NCI-H345 (cell line): ENCODE results near the gene SHLD2.
A peak's percentile ranks its signal among the peaks of the same experiment; 100 is the strongest.
"Not testable (repeated sequence)": the region's sequence is repeated elsewhere in the genome, so short reads cannot be mapped to it uniquely, and the experiment has no call there.

Experiments used
- DNase-seq: peaks from one replicate; lab custom pipeline; 2025; lab: John Stamatoyannopoulos, UW

Gene SHLD2

GRCh38 chr10:87083576-87084290 lies 11.3 kb upstream of the SHLD2 start:
- DNase-seq = not testable (repeated sequence)

GRCh38 chr10:87084291-87084782 lies 10.7 kb upstream of the SHLD2 start:
- DNase-seq = not testable (repeated sequence)

GRCh38 chr10:87085537-87085936 lies 9.5 kb upstream of the SHLD2 start:
- DNase-seq = no peak

- DNase-seq = no peak
Measured at GRCh38 chr10:87089746-87090145, 5.3 kb upstream of the SHLD2 start.

GRCh38 chr10:87090779-87091178 lies 4.2 kb upstream of the SHLD2 start:
- no peak for DNase-seq

GRCh38 chr10:87092376-87092860 lies 2.6 kb upstream of the SHLD2 start:
- DNase-seq = no peak

- DNase-seq = no peak
Measured at GRCh38 chr10:87092861-87093631, 2.0 kb upstream of the SHLD2 start.

GRCh38 chr10:87093632-87094372 lies 1.2 kb upstream of the SHLD2 start:
- no peak for DNase-seq

- peak; percentile 37 for DNase-seq
Measured at GRCh38 chr10:87095236-87095945, 385 bp downstream of the SHLD2 start.

GRCh38 chr10:87101996-87102395 lies 7.0 kb downstream of the SHLD2 start:
- no peak for DNase-seq

- not testable (repeated sequence) for DNase-seq
Measured at GRCh38 chr10:87104727-87105126, 9.7 kb downstream of the SHLD2 start.

- DNase-seq = no peak
Measured at GRCh38 chr10:87105446-87106124, 10.6 kb downstream of the SHLD2 start.

GRCh38 chr10:87118122-87118521 lies 23.1 kb downstream of the SHLD2 start:
- DNase-seq = not testable (repeated sequence)

- not testable (repeated sequence) for DNase-seq
Measured at GRCh38 chr10:87119029-87119428, 24.0 kb downstream of the SHLD2 start.

GRCh38 chr10:87123351-87123750 lies 28.3 kb downstream of the SHLD2 start:
- DNase-seq = not testable (repeated sequence)

- not testable (repeated sequence) for DNase-seq
Measured at GRCh38 chr10:87127048-87127447, 32.0 kb downstream of the SHLD2 start.

GRCh38 chr10:87127607-87128156 lies 32.7 kb downstream of the SHLD2 start:
- DNase-seq = not testable (repeated sequence)

- DNase-seq = not testable (repeated sequence)
Measured at GRCh38 chr10:87132176-87132575, 37.2 kb downstream of the SHLD2 start.

GRCh38 chr10:87133936-87134335 lies 38.9 kb downstream of the SHLD2 start:
- not testable (repeated sequence) for DNase-seq

- not testable (repeated sequence) for DNase-seq
Measured at GRCh38 chr10:87134440-87134839, 39.4 kb downstream of the SHLD2 start.

- not testable (repeated sequence) for DNase-seq
Measured at GRCh38 chr10:87137478-87137877, 42.5 kb downstream of the SHLD2 start.
